GM19452 (cell line): ENCODE results near the gene MMP8.

Source experiments
- ATAC-seq: cut with Tn5 transposase; IDR thresholded peaks from one replicate; pipeline ENCODE4 v1.9.1; 2021; ENCODE audit not compliant: unreplicated experiment

The MMP8 gene

DNA sequence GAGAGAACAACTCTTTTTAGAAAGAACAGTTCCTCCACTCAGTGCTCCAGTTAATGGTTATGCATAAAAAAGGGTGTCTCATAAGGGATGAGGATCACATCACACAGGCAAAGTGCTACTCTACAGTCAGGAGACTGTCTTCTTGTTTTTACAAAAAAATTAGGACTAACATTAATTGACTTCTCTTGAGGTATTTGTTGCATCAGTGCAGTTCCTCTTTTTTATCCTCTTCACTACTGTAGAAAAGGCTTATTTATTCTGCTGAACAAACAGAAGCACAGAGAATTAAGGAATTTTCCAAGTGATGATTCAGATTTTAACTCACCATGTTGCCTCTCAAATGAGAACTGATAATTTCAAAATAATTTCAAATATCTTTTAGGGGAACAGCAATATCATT, 1.9 kb downstream of the MMP8 start:
- ATAC-seq: no peak

DNA sequence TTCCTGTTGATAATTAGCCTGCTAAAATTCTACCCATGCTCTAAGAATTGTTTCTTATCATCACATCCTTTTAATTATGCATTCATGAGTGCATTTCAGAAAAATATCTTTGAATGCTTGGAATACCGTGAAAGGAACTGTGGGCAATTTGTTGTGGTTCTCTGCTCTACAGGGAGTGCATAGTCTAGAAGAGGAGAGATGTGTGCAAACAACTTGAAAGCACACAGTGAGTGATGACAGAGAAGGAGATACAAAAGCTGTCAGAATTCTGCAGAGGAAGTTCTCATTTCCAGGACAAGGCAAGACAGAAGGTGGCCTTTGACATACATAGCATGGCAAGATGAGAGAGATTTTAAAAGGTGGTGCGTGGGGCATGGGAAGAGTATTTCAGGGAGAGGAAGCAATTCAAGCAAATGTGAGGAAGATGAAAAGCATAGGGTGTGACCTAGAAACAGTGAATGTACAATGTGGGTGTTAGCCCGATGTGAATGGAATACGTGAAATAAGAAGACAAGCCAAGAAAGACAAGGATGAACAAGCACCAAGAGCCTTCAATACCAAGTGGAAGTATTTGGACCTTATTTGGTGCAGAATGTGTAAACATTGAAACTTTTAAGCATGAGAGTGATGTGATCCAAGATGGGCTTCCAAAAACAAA, 5.0 kb downstream of the MMP8 start:
- no peak for ATAC-seq

DNA sequence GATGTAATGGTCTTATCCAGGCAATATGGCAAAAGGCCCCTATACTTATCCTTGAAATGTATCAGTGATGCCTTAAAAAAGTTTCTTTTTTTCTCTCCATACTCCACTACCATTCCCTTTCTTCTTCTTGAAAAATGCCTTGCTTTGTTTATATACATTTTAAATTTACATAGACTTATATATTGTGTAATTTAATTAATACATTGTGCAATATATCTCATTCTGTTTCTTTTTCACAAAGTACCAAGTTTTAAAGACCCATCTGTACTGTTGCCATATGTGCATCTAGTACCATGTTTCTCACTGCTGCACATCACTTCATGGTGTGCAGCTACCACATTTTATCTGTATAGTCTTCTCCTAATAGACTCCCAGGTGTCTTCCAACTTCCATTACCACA, 7.5 kb downstream of the MMP8 start:
- no peak for ATAC-seq

DNA sequence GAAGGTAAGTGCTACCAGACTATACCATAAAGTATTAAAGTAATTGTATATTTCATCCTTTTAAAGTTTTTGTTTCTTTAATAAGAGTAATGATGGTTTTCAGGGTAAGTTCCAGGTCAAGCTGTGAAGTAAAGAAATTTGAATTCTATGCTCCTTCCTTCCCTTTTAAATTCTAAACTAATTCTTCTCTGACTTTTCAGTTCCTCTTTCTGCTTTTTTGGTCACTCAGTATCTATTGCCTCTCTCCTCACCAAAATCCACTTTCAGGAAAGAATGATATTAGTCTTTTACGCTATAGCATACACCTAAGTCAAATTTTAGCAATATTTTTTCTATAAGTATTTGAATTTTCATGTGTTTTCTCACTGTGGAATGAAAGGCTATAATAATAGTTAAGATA, 8.2 kb downstream of the MMP8 start:
- ATAC-seq: no peak

DNA sequence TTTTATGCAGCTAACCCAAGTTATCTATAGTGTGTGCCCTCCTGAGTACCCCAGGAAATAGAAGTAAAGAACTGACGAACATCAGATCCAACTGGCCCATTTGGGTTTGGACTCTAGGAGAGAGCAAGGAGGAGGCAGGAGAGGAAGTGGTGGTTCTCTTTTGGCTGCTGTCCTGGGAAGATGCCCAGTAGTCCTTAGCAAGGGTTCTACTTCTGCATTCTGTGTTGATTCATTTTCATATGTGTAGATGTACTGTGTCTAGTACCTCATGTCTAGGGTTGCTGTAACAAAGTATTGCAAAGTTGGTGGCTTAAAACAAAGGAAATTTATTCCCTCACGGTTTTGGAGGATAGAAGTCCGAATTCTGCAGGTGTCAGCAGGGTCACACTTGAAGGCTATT, 12.6 kb downstream of the MMP8 start:
- no peak for ATAC-seq

DNA sequence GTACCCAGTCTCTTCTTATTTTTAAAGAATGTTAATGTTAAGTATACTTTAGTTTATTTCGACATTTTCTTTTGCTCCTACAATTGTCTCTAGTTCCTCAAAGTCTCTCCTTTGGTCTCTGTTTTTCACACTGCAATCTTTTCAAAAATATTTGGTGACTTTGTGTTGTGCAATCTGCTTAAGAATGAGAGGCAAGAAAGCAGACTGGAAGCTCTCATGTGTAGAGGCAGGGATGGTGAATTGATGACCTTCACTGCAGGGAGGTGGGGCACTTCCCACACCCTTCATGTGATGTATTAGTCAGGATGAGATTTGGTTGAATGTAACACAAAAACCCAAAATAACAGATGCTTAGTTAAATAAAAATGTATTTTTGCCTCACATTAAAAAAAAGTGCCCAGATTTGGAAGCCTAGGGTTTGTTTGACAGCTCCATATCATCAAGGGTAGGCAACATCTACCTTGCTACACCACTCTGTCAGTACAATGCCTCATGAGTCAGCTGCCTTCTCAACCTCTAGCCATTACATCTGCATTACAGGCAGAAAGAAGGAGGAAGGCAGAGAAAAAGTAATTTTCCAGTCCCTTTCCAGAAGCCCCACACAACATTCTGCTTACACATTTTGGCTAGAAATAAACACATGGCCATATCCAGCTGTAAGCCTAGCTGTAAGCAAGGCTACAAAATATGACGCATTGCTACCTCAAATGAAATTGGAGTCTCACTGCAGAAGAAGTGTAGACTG, 15.4 kb downstream of the MMP8 start:
- no peak for ATAC-seq

DNA sequence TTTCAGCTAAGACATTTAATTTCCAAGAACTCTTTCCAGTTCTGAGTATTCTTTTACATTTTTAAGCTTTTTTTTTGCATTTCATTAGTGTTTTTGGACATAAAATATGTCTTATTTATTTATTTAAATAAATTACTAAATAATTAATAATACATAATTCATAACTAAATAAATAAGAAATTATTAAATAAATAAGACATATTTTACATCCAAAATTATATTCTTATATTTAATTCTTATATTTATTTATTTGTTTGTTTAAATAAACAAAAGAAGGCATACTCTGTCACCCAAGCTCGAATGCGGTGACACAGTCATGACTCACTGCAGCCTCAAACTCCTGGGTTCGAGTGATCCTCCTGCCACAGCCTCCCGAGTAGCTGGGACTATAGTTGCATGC, 16.1 kb downstream of the MMP8 start:
- ATAC-seq: no peak

DNA sequence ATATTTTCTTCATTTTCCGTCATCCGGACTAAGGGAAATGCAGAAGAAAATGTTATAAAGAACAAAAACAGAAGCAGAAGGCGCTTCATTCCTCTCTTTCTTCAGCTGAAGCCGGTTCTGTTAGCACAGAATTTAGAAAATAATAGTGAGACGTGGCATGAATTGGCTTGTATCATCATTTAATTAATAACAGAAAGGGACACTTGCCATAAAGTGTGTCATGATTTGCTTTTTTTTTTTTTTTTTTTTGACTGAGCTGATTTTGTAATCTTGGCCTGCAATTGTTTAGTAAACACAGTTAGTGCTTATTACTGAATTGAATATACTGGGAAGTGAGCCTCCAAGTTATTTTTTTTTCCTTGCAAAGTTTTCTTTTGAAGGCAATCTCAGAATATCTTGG, 19.1 kb downstream of the MMP8 start, which contains the start of gene MMP27:
MMP27 (minus strand) TSS at position 144 of the 400 bp plus-strand sequence; CDS start at position 89, 55 bp downstream.
- no peak for ATAC-seq

DNA sequence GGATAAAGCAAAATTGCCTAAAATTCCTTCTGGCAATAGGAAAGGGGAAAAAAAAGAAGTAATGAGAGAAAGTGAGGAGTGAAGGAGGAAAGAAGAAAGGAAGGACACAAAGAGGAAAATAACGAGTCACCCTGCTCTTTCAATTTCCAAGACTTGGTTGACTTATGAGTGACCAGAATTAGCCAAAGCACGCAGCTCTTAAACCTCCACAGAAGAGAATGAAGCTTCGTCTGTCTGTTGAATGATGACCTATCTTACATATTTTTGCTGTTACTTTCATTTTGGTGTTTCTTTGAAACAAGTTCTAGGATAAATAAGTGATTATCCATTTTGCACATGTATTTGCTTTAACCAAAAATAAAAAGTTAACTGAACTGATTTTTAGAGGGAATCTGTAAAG, 19.9 kb downstream of the MMP8 start:
- ATAC-seq: no peak

DNA sequence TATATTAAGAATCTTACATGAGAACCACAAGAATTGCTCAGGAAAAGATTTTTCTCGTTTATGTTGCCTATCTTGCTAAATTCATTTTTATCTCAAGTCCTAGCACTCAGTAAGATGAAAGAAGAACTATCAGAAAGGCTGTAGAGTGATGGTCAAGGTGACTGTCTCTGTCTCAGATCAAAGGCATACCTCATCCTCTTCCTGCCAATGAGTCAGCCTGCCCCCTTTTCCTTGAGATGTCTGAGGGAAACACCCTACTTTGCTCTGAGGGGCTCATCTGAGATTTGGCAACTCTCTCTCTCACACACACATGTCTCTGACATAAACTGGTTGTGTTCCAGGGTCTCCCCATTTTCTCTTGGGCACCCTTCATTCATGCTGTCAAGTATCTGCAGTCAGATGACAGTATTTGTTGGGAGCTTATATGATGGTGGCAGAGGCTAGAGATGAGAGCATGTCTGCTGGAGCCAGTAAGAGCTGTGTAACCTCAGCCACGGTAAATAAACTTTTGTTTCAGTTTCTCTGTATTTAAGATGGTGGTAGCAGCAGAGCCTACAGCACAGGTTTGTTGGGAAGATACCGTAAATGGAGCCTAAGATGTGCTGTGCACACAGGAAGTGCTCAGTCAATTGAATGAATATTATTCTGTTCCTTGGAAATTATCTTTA, 20.8 kb downstream of the MMP8 start:
- ATAC-seq: no peak

DNA sequence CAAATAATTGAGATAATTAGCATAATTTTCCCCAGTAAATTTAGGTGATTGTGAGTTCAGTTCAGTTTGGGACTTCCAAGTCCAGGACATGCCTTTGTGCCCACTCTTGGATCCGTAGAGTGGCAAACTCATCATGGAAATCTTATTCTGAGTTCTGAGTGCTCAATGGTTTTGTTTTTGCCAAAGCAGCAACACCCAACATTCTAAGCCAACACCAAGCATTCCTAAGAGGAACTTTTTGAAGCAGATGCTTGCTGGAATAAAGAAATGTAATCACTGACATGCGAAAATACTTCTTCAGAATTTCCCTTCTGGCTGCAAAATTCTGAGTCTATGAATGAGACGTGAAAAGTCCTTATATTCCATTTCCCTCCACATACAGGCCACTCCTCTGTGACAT, 29.6 kb downstream of the MMP8 start:
- no peak for ATAC-seq

DNA sequence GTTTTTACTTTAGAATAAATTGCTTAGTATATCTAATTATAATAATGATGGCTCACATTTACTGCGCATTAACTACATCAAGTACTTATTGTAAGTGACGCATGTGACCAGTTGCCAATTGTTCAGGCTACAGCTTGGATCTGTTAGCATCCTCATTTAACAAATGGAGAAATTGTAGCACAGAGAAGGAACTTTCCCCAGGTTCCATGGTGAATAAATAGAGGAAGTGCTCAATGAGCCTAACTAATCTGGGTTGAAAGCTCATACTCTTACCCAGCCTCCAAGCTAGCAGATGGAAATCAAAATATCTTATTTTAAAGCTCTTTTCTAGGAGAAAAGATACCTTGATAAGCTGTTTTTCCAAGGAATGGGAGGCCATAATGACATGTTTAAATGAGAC, 39.0 kb downstream of the MMP8 start:
- ATAC-seq: no peak

DNA sequence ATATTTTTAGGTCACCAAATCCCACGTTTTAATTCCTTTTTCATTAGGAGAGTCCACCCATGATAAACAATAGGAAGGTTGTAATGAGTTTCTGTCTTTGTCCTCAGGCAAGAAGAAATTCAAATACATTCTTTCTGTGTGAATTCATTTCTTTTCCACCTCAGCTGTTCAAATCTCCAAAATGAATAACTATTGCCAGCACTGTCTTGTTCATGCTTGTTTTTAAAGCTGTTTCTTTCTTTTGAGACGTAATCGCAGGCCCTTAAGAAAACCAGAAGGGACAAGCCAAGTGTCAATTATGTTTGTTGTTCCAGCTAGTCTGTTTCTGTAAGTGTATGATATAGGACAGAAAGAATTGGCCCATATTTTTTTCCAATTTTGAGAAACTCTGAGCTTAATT, 39.4 kb downstream of the MMP8 start:
- ATAC-seq: no peak

DNA sequence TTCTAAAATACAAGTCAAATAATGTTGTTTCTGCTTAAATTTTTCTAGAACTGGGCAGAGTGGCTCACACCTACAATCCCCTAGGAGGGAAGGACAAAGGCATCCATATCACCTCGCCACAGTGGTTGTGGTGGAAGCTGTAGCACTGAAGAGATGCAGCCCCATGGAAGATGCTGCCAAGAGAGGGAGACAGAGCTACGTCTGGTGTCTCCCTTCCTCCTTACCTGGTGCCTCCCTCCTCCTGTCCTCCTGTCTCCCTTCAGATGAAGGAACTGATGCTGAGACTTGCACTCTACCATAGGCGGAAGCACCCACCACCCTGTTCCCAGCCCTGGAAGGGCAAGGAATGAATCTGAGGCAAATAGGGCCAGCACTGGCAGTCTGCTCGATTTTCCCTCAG, 41.5 kb downstream of the MMP8 start:
- ATAC-seq: no peak

DNA sequence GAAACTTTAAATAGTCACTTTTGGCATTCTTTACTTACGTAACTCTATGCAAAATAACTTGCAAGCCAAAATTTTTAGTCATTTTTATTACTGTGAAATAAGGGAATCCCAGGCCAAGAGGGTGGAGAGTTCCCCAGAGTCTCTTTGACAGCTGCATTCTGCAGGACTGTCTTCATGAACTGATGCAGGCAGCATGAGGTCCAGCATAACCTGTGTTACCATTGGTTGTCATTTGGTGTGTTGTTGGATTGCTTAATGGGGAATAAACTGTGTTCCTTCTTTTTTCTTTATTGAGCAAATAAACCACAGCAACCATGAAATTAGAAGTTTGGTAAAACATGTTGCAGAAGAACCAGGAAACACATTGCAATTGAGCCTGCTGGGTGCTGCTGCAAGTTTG, 43.8 kb downstream of the MMP8 start:
- no peak for ATAC-seq

DNA sequence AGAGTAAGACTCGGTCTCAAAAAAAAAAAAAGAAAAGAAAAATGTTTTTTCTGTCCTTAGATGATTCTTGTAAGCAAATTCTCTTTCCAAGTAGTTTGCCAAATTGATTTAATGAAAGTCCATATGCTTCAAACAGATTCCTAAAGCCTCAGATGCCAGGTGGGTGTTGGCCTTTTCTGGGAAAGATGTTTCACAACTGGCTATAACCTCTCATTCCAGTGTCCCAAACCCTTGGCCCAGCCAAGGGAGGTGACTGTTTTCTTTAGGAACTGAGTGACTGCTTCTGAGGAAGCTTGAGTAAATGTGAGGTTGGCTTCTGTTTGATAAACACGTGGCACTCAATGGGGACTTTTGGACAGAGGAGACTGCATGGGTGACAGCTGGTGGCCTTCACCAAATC, 46.7 kb downstream of the MMP8 start:
- ATAC-seq: no peak

DNA sequence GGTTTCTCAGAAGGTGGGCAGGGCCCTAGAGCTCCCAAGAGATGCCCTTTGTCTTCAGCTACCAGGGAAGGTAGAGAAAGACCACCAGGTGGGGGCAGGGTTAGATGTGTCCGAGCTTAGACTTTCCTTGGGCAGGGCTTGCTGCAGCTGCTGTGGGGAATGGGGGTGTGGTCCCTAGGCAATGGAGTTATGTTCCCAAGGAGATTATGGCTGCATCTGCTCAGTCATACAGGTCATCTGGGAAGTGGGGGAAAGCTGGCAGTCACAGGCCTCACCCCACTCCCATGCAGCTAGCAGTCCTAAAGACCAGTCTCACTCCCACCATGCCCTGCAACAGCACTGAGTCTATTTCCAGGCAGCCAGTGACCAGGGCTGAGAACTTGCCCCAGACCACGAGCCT, 48.7 kb downstream of the MMP8 start:
- ATAC-seq: no peak

DNA sequence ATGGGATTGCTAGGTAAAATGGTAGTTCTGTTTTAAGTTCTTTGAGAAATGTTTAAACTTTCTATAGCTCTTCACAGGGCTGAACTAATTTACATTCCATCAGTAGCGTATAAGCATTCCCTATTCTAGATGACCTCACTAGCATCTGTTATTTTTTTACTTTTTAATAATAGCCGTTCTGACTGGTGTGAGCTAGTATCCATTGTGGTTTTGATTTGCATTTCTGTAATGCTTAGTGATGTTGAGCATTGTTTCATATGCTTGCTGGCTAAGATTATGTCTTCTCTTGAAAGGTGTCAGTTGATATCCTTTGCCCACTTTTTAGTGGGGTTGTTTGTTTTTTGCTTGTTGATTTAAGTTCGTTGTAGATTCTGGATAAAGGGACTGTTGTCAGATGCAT, 55.1 kb downstream of the MMP8 start:
- ATAC-seq: peak; percentile 53

DNA sequence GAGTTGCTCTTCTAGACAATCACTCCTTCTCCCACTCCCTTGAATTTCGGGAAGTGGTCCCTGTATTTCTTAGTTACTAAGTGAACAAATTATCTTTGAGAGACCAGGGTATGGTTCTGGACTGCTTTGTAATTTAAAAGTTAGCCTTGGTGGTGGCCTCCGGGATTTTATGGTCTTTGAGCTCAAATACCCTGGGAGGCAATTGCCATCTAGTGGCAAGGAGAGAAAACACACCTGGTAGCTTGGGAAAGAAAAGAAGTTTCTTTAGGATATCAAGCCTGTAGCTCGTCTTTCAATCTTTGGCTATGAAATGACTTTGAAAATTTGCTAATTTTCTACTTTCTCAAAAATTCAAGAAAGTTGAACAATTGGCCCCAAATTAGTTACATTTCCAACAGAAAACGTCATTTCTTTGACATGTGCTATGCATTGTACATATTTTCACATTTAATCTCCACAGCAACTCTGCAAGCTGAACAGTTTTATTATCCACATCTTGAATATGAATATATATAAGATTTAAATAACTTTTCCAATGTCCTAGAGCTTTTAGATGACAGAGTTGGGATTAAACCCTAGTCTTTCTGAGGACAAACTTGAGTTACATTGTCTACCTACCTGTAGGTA, 58.3 kb downstream of the MMP8 start:
- ATAC-seq: no peak

DNA sequence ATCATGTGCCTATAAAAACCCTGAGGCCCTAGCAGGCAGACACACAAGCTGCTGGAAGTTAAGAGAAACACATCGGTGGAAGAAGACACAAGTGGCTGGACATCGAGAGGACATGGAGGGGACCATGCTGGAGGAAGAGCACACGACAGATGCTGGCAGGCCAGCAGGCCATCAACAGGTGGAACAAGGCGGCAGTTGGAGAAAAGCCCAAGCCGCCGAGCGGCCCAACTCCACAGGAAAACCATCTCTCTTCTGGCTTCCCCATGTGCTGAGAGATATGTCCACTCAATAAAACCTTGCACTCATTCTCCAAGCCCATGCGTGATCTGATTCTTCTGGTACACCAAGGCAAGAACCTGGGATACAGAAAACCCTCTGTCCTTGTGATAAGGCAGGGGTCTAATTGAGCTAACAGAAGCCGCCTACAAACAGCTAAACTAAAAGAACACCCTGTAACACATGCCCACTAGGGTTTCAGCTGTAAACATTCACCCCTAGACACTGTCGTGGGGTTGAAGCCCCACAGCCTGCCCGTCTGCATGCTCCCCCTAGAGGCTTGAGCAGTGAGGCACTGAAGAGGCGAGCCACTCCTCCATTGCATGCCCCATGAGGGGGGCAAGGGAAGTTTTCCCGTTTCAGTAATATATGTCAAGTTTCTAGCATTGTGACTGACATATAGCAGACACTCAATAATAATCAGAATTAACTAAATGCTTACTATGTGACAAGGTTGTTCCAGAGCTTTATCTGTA, 60.6 kb downstream of the MMP8 start:
- ATAC-seq: no peak

DNA sequence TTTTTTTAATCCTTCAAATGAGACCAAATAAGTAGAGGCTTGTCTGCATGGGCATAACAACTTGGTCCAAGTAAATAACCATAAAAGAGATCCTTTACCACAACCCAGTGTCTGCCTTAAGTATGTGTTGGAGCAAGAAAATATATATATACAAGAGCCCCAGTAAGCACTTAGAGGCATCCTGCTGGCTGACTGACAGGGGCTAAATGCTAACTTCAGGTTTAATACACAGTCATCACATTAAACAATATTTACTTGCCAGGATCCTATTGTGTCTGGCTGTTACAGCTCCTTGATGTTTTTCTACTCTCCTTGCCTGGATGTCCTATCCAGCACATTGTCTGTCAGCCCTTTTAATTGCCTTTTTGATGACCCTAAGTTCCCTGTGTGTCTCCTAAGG, 62.1 kb downstream of the MMP8 start:
- no peak for ATAC-seq
